ENCODE data around the gene FBXO21. TPM values are rescaled to one million over a fixed set of nuclear protein-coding genes. Genes with fewer than 3 reads are reported as not detected.

FBXO21 gene
- total RNA-seq, 1 experiment from 2014 or later = 32.4 TPM

DNA sequence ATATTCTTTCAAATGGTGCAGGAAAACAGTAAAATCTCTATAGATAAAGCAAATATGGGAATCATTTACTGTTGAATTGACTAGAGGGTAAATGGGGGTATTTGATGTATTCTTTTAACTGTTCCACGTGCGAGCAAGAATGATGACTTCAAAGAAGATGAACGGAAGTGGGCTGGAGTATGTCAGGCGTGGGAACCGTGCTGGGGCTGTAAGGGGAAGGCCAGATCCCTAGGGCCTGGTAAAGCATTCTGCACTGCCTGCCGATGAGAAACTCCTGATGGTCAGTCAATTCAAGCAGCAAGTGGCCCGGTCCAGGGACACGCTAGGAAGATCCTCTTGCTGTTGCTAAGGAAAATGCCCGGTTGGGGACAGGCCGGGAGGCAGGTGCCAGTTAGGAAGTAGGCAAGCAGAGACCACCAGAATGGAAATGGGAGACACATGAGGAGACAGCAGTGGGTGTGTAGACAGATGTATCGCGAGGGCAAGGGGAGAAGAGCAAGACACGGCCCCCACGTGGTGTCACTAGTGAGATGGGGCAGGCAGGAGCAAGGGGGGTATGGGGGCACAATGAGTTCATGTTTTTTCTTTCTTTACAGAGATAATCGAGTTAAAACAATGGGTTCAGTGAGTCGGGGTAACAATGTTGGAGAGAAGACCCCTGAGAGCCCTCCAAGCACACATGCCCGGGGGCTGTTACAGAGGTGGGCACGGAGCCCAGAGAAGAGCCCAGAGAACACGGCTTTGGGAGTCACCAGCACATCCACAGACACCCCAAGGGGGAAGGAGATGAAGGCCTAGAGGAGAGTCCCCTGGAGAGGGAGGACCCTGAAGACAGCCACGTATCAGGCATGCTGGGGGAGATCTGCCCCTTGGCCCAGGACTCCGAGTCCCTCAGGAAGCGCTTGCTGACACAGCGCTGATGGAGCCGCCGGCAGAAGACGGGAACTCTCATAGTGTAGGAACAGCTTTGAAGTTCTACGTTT is 37.2 kb downstream of the FBXO21 start:
- H3F3A ChIP-seq (ENCODE audit: insufficient read depth, low read depth) = peaks cover 7% of the 10 kb centered on the region
- intact Hi-C loops (cut with micrococcal nuclease; ENCODE audit: unreplicated experiment) = no loop called here
- no peaks in the 10 kb centered on the region for H3K9me3 ChIP-seq (ENCODE audit: insufficient read depth, low read depth)
- no peaks in the 10 kb centered on the region for H3K9me2 ChIP-seq (ENCODE audit: insufficient read depth)
- H2AFZ ChIP-seq = no peak overlapping the region
- H3K79me2 ChIP-seq (ENCODE audit: low read depth) = no peaks in the 10 kb centered on the region
- H3K36me3 ChIP-seq (ENCODE audit: low read depth) = peaks cover 15% of the 10 kb centered on the region; the same call in 1 of the 2 replicates
- TF ChIP-seq, protein P1, sequence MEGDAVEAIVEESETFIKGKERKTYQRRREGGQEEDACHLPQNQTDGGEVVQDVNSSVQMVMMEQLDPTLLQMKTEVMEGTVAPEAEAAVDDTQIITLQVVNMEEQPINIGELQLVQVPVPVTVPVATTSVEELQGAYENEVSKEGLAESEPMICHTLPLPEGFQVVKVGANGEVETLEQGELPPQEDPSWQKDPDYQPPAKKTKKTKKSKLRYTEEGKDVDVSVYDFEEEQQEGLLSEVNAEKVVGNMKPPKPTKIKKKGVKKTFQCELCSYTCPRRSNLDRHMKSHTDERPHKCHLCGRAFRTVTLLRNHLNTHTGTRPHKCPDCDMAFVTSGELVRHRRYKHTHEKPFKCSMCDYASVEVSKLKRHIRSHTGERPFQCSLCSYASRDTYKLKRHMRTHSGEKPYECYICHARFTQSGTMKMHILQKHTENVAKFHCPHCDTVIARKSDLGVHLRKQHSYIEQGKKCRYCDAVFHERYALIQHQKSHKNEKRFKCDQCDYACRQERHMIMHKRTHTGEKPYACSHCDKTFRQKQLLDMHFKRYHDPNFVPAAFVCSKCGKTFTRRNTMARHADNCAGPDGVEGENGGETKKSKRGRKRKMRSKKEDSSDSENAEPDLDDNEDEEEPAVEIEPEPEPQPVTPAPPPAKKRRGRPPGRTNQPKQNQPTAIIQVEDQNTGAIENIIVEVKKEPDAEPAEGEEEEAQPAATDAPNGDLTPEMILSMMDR (conservative IDR thresholded peaks at IDR 0.05) = no peak
- no peak for TF ChIP-seq EZH2 (IDR thresholded peaks at IDR 0.05; ENCODE audit: low read depth)
- no peak for DNase-seq
- H3K4me2 ChIP-seq = no peak overlapping the region
- H4K20me1 ChIP-seq (ENCODE audit: insufficient read depth) = peaks cover under 1% of the 10 kb centered on the region; the same call in 1 of the 2 replicates
- no peak overlapping the region for H3K4me3 ChIP-seq
- ChIA-PET POLR2A (ENCODE audit: unreplicated experiment) (no interaction called here), CTCF (no interaction called here)
- no peaks in the 10 kb centered on the region for H3K4me1 ChIP-seq (replicated peaks; ENCODE audit: insufficient read depth)
- H3K27ac ChIP-seq = no peak overlapping the region
- BruUV-seq (replicated peaks) = no TSS peak
- no peaks in the 10 kb centered on the region for H3K27me3 ChIP-seq (ENCODE audit: insufficient read depth, low read depth)

DNA sequence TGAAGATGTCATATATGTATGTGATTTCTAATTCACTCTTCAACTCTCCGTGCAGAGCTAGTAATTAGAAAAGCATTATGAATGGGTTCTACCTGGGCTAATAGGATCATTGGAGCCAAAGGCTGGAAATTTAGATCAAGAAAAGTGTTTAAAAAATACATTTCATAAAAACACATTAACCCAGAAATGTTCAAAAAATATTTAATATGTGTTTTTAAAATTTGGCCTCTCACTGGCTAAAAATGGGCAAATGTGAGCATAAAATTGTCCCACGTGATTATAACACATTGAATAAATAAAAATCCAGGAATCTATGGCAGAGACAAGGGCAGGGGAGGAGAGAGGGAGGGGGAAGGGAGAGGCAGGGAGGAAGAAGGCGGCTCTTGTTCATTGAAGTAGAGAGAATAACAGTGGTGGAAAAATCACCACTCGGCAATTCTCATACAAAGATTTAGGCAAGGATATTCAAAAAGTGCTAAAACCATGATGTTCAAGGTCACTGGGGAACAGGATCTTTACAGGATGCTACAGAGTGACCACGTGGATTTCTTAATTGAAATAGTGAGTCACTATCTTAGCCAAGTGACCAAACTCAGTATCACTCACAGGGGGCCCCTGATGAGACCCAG is 38.8 kb downstream of the FBXO21 start:
- Histone ChIP-seq H3K27ac (no peak overlapping the region), H2AFZ (no peak overlapping the region), H3K9me2 (ENCODE audit: insufficient read depth) (no peaks in the 10 kb centered on the region), H3K36me3 (ENCODE audit: low read depth) (peaks cover 15% of the 10 kb centered on the region; the same call in 1 of the 2 replicates), H3F3A (ENCODE audit: insufficient read depth, low read depth) (peaks cover 7% of the 10 kb centered on the region), H3K4me2 (no peak overlapping the region), H3K4me1 (replicated peaks; ENCODE audit: insufficient read depth) (no peaks in the 10 kb centered on the region), H4K20me1 (ENCODE audit: insufficient read depth) (peaks cover 3% of the 10 kb centered on the region; the same call in 1 of the 2 replicates), H3K9me3 (ENCODE audit: insufficient read depth, low read depth) (no peaks in the 10 kb centered on the region), H3K27me3 (ENCODE audit: insufficient read depth, low read depth) (no peaks in the 10 kb centered on the region), H3K79me2 (ENCODE audit: low read depth) (no peaks in the 10 kb centered on the region), H3K4me3 (no peak overlapping the region)
- ChIA-PET CTCF (no interaction called here), POLR2A (ENCODE audit: unreplicated experiment) (no interaction called here)
- intact Hi-C loops (cut with micrococcal nuclease; ENCODE audit: unreplicated experiment) = no loop called here
- no TSS peak for BruUV-seq (replicated peaks)
- no peak for DNase-seq
- TF ChIP-seq, protein P1 (conservative IDR thresholded peaks at IDR 0.05) = 0 out of 2 replicates have a peak, but pooled peaks have one; percentile 15
- TF ChIP-seq EZH2 (IDR thresholded peaks at IDR 0.05; ENCODE audit: low read depth) = no peak

DNA sequence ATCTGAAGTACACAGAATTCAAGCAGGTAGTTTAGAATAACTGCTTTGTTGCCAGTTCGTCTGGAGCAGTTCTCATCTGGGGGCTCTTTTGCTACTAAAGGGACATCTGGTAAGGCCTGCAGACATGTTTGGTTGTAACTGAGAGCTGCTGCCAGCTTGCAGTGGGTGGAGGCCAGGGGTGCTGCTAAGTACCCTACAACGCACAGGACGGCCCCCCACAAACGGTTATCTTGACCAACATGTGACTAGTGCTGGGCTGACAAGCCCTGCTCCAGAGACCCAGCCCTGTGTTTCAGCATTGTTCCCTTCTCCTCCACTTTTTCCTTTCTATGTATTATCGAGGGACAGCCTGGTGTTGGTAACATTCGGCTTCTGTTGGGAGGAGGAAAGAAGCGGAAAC is 40.8 kb downstream of the FBXO21 start:
- BruUV-seq (replicated peaks) = no TSS peak
- no peak overlapping the region for H3K4me2 ChIP-seq

More for the DNA sequence above, 40.8 kb downstream of the FBXO21 start:
- no peak for DNase-seq
- Histone ChIP-seq H3K4me1 (replicated peaks; ENCODE audit: insufficient read depth) (no peaks in the 10 kb centered on the region), H3K27ac (no peak overlapping the region), H3F3A (ENCODE audit: insufficient read depth, low read depth) (no peaks in the 10 kb centered on the region; the same call in 1 of the 2 replicates), H3K79me2 (ENCODE audit: low read depth) (no peaks in the 10 kb centered on the region), H3K9me2 (ENCODE audit: insufficient read depth) (no peaks in the 10 kb centered on the region), H3K27me3 (ENCODE audit: insufficient read depth, low read depth) (no peaks in the 10 kb centered on the region), H3K4me3 (no peak overlapping the region), H2AFZ (no peak overlapping the region), H3K9me3 (ENCODE audit: insufficient read depth, low read depth) (no peaks in the 10 kb centered on the region), H4K20me1 (ENCODE audit: insufficient read depth) (peaks cover 3% of the 10 kb centered on the region; the same call in 1 of the 2 replicates), H3K36me3 (ENCODE audit: low read depth) (no peaks in the 10 kb centered on the region)
- intact Hi-C loops (cut with micrococcal nuclease; ENCODE audit: unreplicated experiment) = no loop called here
- CTCF ChIA-PET = no interaction called here
- no peak for TF ChIP-seq EZH2 (IDR thresholded peaks at IDR 0.05; ENCODE audit: low read depth)
- TF ChIP-seq, protein P1 (conservative IDR thresholded peaks at IDR 0.05) = no peak
- POLR2A ChIA-PET (ENCODE audit: unreplicated experiment) = no interaction called here

Measured in PC-9 (cell line).